ENCODE results near the gene VOPP1.
"Not testable (repeated sequence)": the region's sequence is repeated elsewhere in the genome, so short reads cannot be mapped to it uniquely, and the experiment has no call there.

VOPP1 gene, protein sequence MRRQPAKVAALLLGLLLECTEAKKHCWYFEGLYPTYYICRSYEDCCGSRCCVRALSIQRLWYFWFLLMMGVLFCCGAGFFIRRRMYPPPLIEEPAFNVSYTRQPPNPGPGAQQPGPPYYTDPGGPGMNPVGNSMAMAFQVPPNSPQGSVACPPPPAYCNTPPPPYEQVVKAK

DNA sequence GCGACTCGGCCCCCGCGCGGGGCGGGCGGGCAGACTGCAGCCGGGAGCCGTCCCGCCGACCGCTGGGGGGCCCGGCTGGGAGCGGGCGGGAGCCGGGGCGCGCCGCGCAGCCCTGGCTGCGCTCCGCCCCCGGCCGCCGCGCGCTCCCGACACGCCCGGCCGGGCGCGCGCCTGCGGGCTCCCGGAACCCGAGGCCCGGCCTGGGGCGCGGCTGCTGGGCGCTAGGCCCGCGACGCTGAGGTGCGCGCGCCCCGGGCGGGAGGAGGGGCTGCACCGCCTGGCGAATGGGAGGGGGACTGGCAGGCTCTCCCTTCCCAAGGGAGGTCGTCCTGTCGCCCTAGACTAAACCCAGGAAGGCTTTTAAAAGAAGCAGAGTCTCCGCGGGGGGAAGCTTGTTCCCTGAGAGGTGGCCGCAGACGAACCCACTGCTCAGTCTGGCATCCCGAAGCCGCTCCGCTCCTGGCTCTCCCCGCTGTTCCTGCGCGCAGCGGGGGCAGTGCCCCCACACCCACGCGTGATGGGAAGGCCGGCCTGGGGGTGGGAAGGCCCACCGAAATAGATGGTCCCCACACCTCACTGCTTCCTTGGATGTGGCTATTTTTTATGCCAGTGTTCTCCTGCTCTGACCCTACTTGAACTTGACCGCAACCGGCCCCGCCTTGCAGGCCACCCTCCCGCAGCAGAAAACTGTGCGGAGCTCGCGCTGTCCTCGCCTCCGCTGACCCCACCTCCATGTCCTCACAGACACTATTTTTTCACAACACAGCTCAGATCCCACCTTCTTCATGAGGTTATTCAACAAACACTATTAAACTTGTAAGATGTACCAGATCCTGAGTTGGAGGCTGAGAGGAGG is at the start of gene VOPP1:
VOPP1 (minus strand) TSS at position 125 of the 856 bp plus-strand sequence. CDS start 178 bp downstream, outside the sequence.
- DNase-seq (ENCODE audit: low read depth), result peak; percentile 52

DNA sequence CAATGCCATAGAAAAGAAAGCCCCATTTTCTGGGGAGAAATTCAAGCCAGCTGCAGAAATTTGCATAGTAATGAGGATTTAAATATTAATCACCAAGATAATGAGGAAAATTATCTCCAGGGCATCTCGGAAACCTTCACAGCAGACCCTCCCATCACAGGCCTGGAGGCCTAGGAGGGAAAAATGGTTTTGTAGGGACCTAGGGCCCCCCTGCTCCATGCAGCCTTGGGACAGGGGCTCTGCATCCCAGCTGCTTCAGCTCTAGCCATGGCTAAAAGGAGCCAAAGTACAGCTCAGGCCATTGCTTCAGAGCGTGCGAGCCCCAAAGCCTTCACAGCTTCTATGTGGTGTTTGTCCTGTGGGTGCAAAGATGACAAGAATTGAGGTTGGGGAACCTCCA is 46.6 kb upstream of the VOPP1 start:
- DNase-seq (ENCODE audit: low read depth), result no peak

DNA sequence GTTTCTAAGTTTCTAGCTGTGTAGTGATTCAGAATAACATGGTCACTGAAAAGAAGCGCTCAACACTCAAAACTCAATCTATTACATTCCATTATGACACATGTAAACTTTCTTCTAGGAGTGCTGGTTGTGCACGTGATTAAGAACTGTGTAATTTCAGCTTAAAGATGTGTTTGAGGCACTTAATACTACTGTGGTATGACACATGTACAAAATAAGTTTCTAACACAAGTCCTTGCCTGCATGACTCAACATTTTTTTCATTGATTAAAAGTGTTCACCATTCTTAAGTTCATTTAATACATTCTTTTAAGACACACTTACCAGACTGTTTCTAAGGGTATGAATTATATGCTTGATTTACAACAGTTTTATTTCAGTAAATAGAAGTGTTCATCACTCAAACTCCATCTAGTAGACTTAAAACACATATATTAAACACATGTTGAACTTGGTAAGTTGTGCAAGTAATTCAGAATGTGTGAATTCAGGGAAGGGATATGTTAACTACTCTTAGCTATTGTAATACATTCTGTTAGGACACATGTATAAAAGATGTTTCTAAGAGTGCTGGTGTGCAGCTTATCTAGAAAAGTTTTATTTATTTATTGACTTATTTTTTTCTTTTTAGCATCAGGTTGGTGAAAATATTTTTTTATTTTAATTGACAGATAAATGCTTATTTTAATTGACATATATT is 42.2 kb upstream of the VOPP1 start:
- not testable (repeated sequence) for DNase-seq (ENCODE audit: low read depth)

DNA sequence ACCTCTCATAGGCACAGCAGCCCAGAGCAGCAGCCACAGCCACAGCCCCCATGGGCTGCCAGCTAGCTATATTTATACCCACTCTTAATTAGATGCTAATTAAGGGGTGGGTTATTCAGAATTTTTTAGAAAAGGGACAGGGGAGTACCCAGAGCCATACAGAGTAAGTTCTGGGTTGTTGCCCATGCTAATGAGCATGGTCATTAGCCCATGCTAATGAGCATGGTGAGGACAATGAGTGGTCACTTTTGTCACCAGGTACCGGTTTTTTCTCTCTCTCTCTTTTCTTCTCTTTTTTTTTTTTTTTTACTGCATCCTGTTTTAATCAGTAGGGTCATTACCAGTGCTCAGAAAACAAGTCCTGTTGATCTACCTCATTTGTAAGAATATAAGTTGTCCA is 37.4 kb upstream of the VOPP1 start:
- DNase-seq (ENCODE audit: low read depth), result not testable (repeated sequence)

DNA sequence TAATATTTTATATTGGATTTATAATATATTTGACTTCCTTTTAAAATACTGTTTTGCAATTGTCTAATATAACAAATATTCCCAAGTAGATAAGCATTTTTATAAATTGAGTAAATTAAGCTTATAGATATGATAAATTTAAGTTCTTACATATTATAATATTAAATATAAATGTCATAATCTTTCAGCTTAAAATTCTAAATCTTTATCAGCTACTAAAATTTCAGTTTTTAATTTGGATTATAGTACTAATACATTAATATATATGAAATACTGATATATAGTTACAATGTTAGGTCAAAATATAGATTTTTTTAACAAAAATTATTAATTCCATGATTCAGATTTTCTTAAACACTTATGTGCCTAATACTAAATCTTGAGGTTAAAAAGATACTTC is 33.4 kb upstream of the VOPP1 start:
- DNase-seq (ENCODE audit: low read depth), result not testable (repeated sequence)

DNA sequence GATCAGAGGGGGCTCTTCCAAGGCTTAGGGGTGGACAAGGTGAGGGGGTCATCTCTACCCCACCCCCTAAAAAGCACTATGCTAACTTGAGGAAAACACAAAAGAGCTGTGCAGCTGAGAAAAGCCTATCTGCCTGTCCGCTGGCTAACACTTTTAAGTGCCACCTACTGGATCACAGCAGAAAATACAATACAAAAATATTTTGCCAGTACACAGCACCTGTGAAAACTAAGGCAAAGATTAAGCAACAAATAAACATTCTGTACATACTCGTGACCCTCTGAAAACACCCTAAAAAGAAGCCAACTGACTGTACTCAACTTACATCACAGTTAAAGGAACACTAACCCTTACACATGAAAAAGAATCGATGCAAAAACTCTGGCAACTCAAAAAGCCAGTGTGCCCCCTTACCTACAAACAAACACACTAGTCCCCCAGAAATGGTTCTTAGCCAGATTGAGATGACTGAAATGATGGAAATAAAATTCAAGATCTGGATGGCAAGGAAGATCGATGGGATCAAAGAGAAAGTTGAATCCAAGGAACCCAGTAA is 25.7 kb upstream of the VOPP1 start:
- DNase-seq (ENCODE audit: low read depth), result not testable (repeated sequence)

DNA sequence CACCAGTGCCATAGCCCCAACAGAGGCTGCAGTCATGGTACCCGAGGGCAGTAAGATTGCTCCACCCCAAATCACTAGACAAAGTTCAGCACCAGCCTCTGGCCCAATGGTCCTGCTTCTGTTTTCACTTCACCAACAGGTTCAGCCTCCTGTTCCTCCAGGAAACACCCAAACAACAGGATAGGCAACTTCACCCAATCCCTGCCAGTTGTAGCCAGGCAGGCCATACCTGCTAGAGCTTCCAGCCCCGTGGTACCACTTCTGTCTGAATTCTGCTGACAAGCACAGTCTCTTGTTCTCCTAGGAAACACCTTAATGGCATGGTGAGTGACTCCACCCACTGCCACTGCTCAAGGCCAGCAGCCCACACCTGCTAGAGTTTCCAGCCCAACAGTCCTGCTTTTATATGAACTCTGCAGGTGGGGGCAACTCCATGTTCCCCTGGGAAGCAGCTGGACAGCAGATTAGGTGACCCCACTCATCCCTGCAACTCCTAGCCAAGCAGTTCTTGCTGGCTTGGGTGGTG is 25.0 kb upstream of the VOPP1 start:
- DNase-seq (ENCODE audit: low read depth), result not testable (repeated sequence)

DNA sequence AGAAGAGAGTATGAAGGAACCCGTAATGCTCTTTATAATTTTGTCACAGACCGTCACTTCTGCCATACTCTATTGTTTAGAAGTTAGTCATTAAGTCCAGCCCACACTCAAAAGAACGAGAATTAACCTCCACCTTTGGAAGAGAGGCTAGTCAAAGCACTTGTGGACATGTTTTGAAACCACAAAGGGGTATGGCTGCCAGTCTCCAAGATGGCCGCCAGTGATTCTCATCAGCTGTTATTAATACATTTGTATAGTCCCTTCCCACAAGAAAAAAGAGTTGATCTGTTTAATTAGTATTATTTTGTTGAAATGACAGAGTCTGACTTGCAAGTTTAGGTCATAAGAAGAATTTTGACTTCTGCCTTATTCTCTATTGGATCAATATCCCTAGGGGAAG is 23.2 kb upstream of the VOPP1 start:
- DNase-seq (ENCODE audit: low read depth), result no peak

DNA sequence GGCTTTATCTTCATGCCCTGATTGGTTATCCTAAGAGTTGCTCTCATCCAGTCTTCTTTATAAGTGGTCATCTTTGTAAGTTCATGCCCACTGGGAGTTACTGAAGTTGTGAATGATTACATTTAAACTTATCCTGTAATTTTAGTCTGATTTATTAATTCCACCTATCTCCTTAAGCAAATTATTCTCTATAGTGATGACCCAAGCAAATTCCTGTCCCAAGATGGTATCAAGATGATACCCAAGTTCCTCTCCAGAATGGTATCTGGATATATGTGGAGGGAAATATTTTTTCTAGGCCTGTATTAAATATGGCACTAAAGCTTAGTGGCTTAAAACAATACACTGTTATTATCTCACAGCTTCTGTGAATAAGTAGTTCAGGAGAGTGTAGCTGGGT is 22.6 kb upstream of the VOPP1 start:
- DNase-seq (ENCODE audit: low read depth), result no peak

DNA sequence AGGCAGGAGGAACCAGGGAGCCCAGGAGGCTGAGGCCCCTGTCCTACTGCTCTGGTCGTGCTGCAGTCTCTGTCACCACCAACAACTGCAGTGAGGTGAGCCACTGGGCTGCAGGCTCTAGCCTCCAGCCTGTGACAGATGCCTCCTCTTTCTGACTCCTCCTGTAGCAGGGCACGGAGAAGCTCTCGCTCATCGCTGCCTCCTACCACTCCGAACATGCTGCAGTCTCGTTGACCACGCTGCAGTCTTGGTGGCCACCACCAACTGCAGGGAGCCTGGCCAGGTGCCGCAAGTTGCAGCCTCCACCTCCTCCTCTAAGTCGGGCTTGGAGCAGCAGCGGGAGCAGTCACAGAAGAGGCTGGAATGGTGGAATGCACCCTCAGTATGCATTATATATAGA is 22.1 kb upstream of the VOPP1 start:
- DNase-seq (ENCODE audit: low read depth), result no peak

DNA sequence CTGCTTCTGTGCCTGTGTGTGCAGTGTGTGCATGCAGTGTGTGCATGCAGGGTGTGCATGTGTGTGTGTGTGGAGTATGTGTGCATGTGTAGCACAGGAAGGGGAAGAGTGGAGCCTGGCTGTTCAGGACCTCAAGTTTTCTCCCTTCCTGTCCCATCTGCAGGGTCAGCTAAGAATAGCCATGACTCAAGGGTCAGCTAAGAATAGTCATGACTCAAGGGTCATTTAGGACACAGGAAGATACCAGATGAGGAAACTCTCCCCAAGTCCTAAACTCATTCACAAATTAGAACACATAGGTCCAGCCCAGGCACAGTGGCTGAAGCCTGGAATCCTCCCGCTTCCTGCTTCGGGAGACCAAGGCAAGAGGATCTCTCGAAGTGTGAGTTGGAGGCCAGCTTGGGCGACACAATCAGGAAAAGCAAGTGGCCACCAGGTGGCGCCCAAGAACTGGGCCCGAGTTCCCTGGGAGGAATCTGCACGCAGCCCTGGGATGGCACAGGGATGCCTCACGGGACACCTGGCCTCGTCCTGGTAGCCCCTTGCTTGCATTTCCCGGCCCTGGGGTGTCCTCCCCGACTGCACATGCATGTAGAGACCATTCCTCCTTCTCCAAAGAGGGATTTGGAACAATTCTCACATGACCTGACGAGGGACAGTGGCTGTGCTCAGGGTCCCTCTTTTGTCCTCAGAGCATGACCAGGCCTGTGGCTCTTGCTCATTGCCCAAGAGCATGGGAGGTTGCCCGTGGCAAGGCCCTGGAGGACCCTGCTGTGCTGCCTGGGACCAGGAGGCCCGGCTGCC is 21.4 kb upstream of the VOPP1 start:
- peak; percentile 63 for DNase-seq (ENCODE audit: low read depth)

DNA sequence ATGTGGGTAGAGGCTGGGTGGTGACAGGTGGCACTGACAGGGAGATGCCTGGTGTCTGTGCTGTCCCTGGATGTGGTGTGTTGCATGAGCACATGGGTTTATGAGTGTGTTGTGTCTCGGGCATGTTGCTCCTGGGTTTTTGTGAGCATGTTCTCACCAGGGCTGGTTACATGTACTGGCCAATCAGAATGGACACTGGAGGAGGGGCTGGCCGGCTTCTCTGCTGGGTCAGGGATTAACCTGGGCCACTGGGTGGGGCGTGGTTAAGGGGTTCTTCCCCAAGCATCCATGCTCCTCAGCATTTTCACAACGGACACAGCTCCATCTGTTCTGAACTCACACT is 20.8 kb upstream of the VOPP1 start:
- DNase-seq (ENCODE audit: low read depth), result no peak

DNA sequence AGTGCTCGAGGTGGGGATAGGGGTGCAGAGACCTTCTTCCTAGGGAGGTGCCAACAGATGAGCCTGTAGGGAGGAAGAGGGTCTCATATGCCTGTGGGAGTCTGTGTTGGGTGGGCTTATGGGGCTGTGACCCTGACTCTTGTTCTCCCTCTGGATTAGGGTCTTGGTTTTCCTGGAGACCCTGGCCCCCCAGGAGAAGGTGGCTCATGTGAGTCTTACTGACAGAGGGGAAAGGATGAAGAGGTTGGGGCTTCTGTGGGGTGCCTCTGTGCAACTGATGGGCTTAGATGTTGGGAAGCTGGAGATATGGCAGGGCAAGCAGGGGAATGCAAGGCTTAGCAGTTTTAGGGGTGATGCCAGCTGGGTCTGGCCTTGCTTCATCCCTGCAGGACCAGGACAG is 20.2 kb upstream of the VOPP1 start:
- no peak for DNase-seq (ENCODE audit: low read depth)

DNA sequence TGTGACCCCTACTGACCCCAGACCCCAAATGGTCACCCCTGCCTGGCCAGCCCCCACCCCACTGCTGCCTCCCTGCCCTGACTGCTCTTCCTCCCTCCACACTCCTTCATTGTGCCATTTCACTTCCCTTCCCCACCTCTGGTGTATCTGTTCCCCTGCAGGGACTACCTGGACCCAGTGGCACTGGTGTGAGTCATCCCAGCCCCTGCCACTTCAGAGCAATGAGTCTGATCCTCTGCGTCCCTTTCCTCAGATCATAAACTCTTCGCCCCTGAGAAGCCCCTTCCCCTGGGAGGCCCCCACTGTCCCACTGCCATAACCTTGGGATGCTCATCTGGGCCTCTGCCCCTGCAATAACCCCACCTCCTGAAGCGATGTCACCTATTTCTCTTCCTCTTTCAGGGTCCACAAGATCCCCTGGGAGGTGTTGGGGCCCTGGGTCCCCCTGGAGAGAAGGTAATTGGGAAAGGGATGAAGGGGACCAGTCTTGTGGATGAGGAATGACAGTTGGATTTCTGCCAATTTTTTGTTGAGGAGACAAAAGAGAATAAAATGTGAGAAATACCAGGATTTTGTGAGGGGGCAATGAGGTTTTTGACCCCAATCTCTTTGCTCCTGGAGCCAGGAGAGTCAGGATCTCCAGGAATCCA is 19.1 kb upstream of the VOPP1 start:
- no peak for DNase-seq (ENCODE audit: low read depth)

DNA sequence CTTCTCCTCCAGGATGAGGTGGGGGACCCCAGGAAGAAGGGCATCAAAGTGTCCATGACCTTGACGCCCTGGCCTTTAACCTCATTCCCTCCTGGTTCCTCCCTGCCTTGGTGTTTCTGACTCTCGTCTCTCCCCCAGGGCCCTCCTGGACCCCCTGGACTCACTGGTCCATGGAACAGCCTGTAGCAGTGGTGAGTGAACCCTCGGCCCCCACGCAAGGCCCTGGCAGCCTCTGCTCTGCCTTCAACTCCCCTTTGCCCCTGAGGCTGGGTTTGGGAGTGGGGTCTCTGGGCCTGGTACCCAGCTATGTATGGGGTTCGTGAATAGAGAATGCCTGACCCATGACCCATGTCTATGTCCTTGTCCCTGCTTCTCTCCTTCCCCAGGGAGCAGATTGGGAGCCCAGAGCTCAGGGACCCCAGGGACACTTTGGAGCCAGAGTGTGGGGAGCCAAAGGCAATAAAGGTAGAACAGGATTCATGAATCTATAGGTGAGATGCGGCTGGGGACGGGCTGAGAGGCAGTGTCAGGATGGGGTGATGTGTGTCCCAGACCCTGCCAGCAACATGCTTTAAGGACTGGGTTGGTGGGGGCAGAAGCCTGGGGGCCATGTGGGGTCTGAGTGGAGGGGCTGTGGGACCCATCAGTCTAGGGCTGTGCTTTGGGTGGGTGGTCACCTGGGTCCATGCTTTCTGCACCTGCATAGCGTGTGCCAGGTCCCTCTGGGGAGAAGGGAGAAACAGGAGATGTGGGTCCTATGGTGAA is 18.4 kb upstream of the VOPP1 start:
- no peak for DNase-seq (ENCODE audit: low read depth)

DNA sequence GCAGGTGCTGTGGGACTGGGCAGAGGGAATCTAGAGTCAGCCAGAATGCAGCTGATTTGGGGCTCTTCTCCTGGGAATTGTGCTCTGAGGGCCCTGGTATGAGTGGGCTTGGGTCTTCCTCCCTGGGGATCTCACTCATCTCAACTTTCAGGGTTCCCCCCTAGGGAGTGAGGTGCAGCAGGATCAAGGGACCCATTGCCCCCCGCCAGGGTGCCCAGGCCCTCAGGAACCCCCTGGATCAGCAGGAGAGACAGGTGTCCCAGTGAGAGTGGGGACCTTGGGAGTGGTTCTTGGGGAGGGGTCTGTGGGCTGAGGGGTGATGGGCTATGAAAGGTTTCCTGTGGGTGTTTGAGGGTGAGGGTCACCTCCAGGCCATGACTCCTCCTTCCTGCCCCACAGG is 17.6 kb upstream of the VOPP1 start:
- no peak for DNase-seq (ENCODE audit: low read depth)

DNA sequence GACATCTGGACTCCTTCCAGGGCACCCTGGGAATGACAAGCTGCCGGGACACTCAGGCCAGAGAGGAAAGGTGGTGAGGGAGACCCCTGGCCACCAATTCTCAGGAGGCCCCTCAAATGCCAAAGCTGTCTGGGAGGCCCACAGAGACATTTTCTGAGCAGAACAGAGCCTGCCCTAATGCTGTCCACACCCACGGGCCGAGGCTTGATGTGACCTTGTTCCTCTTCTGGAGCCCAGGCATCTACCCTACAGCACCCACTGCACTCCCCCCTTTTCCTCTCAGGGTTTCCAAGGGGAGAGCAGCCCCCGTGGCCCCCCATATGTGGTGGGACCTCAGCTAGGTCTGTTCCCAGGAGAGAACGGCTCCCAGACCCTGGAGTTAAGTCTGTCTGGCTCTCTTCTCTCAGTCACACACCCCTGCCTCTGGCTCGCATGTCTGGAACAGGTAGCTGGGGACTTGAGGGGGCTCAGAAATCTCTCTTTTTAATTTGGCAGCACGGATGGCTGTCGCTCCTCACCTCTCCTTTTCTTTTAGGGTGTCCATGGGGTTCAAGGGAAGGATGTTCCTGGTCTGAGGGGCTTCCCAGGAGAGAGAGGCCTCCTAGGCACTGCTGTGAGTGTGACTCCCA is 16.8 kb upstream of the VOPP1 start:
- DNase-seq (ENCODE audit: low read depth), result no peak

DNA sequence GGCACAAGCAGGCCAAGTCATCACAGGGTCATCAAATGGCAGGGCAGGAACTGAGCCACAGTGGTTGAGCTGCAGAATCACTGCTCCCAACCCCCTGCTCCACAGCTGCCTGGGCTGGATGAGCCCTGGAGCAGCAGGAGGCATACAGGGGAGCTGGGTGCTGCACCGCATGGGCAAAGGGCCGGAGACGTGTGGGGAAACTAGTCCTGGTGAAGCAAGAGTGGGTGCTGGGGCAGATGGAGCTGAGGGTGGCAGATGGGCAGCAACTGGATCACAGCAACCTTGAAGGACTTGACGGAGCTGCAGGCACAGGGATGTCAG is 16.0 kb upstream of the VOPP1 start:
- DNase-seq (ENCODE audit: low read depth), result no peak

DNA sequence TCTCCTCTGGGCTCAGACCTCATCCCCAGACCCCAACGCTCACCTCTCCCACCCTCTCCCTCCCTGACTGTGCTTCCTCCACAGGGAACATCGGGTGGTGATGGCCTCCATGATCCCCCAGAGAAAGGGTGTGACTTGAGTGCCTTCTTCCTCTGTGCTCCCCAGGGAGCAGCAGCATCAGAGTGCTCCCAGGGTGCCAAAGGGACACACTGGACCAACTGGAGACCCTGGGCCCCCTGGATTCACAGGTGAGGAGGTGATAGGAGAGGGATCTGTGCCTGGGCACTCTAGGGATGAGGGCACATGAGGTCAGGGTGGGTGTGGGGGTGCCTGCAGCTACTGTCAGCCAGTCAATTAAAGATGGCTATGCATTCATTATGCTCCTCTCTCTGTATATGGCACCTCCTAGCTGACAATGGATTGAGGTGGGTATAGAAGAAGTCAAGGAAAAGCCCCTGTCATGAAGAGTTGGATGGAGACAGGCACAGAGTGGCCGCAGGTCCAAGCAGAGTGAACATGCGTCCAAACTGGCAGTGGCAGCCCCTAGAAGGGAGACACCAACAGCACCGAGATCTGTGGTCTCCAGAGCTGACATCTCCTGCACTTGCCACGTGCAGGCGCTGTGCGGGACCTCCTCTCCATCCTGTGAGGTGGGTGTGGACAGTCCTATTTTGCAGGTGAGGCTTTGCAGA is 15.5 kb upstream of the VOPP1 start:
- DNase-seq (ENCODE audit: low read depth), result no peak

DNA sequence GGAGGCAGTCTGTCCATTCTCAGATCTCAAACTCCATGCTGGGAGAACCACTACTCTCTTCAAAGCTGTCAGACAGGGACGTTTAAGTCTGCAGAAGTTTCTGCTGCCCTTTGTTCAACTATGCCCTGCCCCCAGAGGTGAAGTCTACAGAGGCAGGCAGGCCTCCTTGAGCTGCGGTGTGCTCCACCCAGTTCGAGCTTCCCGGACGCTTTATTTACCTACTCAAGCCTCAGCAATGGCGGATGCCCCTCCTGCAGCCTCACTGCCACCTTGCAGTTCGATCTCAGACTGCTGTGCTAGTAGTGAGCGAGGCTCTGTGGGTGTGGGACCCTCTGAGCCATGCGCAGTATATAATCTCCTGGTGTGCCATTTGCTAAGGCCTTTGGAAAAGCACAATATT is 10.4 kb upstream of the VOPP1 start:
- not testable (repeated sequence) for DNase-seq (ENCODE audit: low read depth)

Data from activated T-cell treated with anti-CD3 and anti-CD28 coated beads for 24 hours (primary cell).